Limb (tissue), 2 donors: ENCODE results near the gene RAB5IF.
"Not testable (repeated sequence)": the region's sequence is repeated elsewhere in the genome, so short reads cannot be mapped to it uniquely, and the experiment has no call there.

ENCODE experiments used
- DNase-seq, 2 donors: peaks; one replicate each; pipeline ENCODE4 v3.0.0-alpha.2; 2016; ENCODE audit errors: extremely low spot score in 2 of 2

The RAB5IF gene

GRCh38 chr20:36628076-36628475 lies 22.5 kb downstream of the RAB5IF start:
- no peak for DNase-seq

GRCh38 chr20:36629719-36630681 lies 24.4 kb downstream of the RAB5IF start:
- DNase-seq, result no peak

DNA sequence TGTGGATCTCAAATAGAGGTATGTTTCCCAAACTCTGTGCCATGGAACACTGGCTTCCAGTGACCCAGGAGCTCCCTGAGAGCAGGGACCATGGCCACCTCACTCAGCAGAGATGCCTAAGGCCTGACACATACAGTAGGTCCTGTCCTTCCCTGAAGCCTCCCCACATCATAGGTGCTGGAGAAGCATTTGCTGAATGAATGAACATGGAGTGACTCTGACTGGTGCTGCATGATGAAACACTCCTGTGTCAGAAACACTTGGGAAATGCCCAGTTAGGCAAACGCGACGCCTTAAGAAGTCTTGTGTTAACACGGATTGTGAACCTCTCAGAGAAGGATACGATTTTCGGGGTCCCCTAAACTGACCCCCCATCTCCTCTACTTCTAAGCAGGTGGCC lies 26.1 kb downstream of the RAB5IF start:
- DNase-seq, result no peak

GRCh38 chr20:36632147-36632486 lies 26.5 kb downstream of the RAB5IF start:
- no peak for DNase-seq

GRCh38 chr20:36632487-36633284 lies 27.1 kb downstream of the RAB5IF start:
- DNase-seq, result no peak

GRCh38 chr20:36633285-36633772 lies 27.8 kb downstream of the RAB5IF start:
- no peak for DNase-seq

DNA sequence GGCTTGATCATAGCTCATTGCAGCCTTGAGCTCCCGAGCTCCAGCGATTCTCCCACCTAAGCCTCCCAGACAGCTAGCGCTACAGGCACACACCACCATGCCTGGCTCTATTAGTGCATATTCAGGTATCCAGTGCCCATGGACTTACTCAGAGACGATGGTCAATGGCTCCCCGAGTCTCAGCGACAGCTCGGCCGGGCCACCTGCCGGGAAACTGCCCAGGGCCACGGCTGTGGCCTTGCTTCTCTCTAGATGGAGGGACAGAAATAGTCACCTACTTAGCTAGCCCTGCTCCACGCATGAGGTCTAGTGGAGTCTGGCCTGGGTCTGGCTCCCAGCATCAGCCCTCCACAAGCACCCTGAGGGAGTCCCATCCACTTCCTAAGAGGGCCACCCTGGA lies 28.8 kb downstream of the RAB5IF start:
- DNase-seq, result no peak

GRCh38 chr20:36638876-36639400 lies 33.4 kb downstream of the RAB5IF start:
- not testable (repeated sequence) for DNase-seq

- no peak for DNase-seq
Observed at GRCh38 chr20:36641506-36641843, 35.9 kb downstream of the RAB5IF start.

- DNase-seq, result no peak
Observed at GRCh38 chr20:36642136-36642535, 36.6 kb downstream of the RAB5IF start.

DNA sequence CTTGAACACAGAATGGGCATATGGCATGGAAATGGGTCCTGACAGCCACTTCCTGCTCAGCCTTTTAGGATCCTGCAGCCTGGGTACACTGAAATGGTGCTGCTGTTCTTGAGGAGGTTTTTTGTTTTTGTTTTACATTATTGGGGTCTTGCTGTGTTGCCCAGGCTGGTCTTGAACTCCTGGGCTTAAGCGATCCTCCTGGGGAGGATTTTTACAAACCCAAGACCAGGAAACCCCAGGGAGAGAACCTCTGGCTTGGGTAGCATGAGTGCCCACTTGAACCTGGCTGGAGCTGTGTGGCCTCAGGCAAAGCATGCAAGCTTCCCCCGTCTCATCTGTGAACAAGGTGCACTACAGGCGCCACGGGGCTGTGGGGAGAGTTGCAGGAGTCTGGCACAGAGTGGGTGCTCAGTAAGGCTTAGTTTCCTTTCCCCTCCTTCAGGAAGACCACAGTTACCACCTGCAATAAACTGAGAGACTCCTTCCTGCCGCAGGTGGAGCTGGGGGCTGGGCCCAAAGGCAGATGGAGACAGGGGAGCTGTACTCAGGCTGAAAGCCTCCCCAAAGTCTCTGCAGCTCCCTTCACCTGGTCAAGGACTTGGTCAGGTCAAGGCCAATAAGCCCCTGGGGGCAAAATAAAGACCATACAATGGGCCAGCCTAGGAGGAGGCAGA lies 38.6 kb downstream of the RAB5IF start:
- no peak for DNase-seq

GRCh38 chr20:36644706-36645095 lies 39.1 kb downstream of the RAB5IF start:
- no peak for DNase-seq

GRCh38 chr20:36645353-36645752 lies 39.8 kb downstream of the RAB5IF start:
- no peak for DNase-seq

GRCh38 chr20:36645998-36646397 lies 40.4 kb downstream of the RAB5IF start, which contains the start of gene SLA2:
Gene SLA2, minus strand, starts transcription at chr20:36646196. Its CDS starts 4,861 bp downstream, at chr20:36641335.
- DNase-seq, result no peak

- DNase-seq, result no peak
Observed at GRCh38 chr20:36646678-36647077, 41.1 kb downstream of the RAB5IF start.

DNA sequence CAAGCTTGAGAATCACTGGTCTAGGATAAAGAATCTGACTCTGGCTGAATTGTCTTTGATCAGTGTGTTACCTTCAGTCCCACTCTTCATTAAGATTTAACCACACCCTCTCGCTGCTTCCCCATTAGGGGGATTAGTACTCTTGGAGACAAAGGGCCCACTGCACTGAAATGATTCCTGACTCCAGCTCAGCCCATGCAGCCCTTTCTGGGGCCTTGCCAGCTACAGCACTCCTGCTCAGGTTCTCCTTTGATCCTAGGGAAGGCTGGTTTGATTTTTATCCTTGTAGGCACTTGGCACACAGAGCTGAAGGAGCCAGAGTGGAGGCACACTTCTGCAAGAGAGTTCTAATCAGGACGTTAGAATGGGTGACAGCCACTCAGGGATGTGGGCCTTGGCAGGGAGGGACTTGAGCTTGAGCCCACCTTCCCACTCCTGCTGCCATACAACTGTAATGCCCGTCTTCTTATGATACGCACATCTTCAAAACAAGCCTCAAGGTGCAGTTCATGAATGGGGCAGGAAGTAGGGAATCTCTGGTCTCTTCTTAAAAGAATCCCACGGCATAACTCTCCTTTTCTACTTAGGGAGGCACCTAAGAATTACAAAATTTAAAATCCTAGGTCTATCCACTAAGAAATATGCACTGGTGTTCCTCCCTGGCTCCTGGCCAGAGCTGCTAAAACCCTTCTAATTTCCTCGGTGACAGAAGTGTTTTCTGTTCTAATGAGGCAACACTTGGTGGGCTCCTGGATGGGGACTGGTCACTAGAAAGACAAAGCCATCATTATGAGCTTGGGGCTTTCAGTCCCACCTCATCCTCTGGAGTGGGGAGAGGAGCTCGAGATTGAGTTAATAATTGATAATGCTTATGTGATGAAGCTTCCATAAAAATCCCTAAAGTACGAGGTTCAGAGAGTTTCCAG lies 41.9 kb downstream of the RAB5IF start:
- DNase-seq, result no peak

DNA sequence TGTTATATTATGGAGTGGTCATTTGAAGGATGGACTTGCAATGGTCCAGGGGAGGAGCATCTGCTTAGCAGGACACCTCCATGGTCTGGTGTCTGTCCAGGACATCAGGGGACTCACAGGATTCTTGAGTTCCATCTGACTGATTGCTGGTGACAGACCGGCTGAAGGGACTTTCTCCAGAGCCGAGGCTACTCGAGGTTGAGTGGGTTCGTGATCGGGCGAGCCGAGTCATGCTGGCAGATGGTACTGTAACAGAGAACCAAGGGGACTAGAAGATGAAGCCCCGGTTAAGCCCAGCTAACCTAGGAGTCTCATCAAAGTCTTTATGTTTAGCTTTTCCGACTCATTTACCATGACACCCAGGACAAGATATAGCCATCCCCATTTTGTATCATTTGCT lies 47.9 kb downstream of the RAB5IF start:
- DNase-seq, result no peak

DNA sequence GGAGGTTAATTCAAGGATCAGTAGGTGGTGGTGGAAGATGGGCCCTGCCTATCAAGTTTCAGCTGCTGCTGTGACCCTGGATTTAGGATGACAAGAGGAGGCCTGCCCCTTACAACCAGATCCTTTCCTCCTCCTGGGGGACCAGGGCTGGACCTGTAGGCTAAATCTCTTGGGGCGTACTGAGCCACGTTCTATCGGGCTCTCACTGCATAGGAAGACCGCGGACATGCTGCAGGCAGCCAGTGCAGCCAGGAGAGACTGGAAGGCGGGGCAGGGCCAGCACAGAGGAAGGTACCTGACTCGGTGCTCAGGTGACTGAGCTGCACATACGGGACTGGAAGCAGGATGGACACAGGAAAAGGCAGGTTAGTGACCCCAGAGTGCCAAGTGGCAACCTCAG lies 48.9 kb downstream of the RAB5IF start:
- no peak for DNase-seq

GRCh38 chr20:36655004-36655403 lies 49.4 kb downstream of the RAB5IF start:
- no peak for DNase-seq

GRCh38 chr20:36656733-36657132 lies 51.2 kb downstream of the RAB5IF start:
- no peak for DNase-seq

GRCh38 chr20:36658300-36658699 lies 52.7 kb downstream of the RAB5IF start:
- DNase-seq, result no peak
